Muscle layer of colon (tissue), 2 donors: ENCODE measurements around the gene SUGP1.

Source experiments
- H3K27ac ChIP-seq: one replicate; pipeline ENCODE4 v1.7.0; 2013; ENCODE audit warnings: low read depth, mild to moderate bottlenecking, low read length, moderate library complexity
- H3K27me3 ChIP-seq, 2 donors: one replicate each; pipeline ENCODE4 v1.7.0; 2013; ENCODE audit warnings: low read length in 2 of 2, mild to moderate bottlenecking in 2 of 2; ENCODE audit not compliant: insufficient read depth in 2 of 2, control insufficient read depth in 1 of 2
- H3K36me3 ChIP-seq: one replicate; pipeline ENCODE4 v1.7.0; 2013; ENCODE audit warnings: mild to moderate bottlenecking, low read length; ENCODE audit not compliant: insufficient read depth
- H3K4me1 ChIP-seq: one replicate; pipeline ENCODE4 v1.7.0; 2013; ENCODE audit warnings: mild to moderate bottlenecking, low read length; ENCODE audit not compliant: insufficient read depth
- H3K4me3 ChIP-seq, 2 donors: one replicate each; pipeline ENCODE4 v1.7.0; 2013; ENCODE audit warnings: low read length in 2 of 2, low read depth in 1 of 2, mild to moderate bottlenecking in 1 of 2, moderate library complexity in 1 of 2
- H3K9ac ChIP-seq: one replicate; pipeline ENCODE4 v1.7.0; 2013; ENCODE audit warnings: low read length
- H3K9me3 ChIP-seq: one replicate; pipeline ENCODE4 v1.7.0; 2013; ENCODE audit warnings: mild to moderate bottlenecking, low read length
- donor health status: abdominal sarcoma.
- donor health status: Adenocarcinoma of cecum.

Gene SUGP1

DNA sequence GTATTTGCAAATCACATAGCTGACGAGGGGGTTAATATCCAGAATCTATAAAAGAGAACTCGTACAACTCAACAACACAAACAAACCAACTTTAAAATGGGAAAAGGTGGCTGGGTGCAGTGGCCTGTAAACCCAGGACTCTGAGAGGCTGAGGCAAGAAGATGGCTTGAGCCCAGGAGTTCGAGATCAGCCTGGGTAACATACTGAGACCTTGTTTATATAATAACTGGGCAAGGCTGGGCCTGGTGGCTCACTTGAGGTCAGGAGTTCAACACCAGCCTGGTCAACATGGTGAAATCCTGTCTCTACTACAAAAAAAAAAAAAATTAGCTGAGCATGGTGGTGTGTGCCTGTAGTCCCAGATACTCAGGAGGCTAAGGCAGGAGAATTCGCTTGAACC, 25.4 kb downstream of the SUGP1 start:
- peaks cover 11% of the 10 kb centered on the region for H3K36me3 ChIP-seq
- no peaks in the 10 kb centered on the region for H3K27me3 ChIP-seq
- H3K4me3 ChIP-seq: no peak overlapping the region
- H3K27ac ChIP-seq: no peak overlapping the region
- H3K4me1 ChIP-seq: no peaks in the 10 kb centered on the region
- H3K9me3 ChIP-seq: no peaks in the 10 kb centered on the region
- H3K9ac ChIP-seq: no peak overlapping the region

DNA sequence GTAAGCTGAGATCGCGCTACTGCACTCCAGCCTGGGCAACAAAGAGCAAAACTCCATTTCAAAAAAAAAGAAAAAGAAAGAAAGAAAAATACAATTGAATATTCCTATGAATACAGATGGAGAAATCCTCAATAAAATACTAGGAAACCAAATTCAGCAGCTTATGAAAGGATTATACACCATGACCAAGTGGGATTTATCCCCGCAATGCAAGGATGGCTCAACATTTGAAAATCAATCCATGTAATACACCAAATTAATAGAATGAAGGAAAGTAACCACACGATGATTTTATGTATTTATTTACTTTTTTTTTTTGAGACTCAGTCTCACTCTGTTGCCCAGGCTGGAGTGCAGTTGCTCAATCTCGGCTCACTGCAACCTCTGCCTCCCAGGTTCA, 27.7 kb downstream of the SUGP1 start:
- Histone ChIP-seq H3K27me3 (no peaks in the 10 kb centered on the region), H3K36me3 (peaks cover 11% of the 10 kb centered on the region), H3K4me1 (no peaks in the 10 kb centered on the region), H3K9me3 (no peaks in the 10 kb centered on the region), H3K4me3 (no peak overlapping the region), H3K9ac (no peak overlapping the region), H3K27ac (no peak overlapping the region)

DNA sequence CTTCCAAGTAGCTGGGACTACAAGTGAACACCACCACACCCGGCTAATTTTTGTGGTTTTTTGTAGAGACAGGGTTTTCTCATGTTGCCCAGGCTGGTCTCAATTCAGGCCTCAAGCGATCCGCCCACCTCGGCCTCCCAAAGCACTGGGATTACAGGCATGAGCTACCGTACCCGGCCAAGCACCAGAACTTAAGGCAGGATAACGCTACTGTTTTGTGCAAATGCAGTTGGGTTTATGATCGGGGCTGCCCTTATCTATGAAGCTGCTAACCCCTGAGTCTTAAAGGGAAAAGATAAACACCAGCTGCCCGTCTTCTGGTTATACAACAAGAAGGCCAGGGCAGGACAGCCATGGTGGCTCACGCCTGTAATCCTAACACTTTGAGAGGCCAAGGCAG, 34.6 kb downstream of the SUGP1 start:
- no peaks in the 10 kb centered on the region for H3K27me3 ChIP-seq
- H3K27ac ChIP-seq: no peak overlapping the region
- no peaks in the 10 kb centered on the region for H3K4me1 ChIP-seq
- no peak overlapping the region for H3K4me3 ChIP-seq
- no peak overlapping the region for H3K9ac ChIP-seq
- H3K36me3 ChIP-seq: peaks cover 31% of the 10 kb centered on the region
- no peaks in the 10 kb centered on the region for H3K9me3 ChIP-seq

DNA sequence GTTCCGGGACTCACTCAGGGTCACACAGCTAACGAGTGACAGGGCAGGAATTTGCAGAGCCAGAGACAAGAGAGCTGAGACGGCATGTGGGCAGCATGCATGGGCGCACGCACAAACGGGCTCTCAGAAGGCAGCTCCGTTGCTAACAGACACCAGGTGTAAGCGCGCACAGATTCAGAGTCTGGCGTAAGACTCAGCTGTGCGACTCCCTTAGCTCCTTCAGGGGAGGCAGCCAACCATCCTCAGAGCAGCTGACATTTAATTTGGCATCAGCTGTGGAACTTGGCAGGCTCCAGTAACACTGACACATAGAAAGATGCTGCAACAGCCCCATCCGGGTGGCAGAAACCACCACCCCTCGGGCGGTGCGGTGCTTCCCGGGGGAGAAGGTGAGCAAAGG, 39.7 kb downstream of the SUGP1 start:
- no peaks in the 10 kb centered on the region for H3K4me1 ChIP-seq
- no peaks in the 10 kb centered on the region for H3K27me3 ChIP-seq
- no peaks in the 10 kb centered on the region for H3K9me3 ChIP-seq
- H3K27ac ChIP-seq: no peak overlapping the region
- H3K9ac ChIP-seq: no peak overlapping the region
- no peak overlapping the region for H3K4me3 ChIP-seq
- H3K36me3 ChIP-seq: peaks cover 52% of the 10 kb centered on the region

DNA sequence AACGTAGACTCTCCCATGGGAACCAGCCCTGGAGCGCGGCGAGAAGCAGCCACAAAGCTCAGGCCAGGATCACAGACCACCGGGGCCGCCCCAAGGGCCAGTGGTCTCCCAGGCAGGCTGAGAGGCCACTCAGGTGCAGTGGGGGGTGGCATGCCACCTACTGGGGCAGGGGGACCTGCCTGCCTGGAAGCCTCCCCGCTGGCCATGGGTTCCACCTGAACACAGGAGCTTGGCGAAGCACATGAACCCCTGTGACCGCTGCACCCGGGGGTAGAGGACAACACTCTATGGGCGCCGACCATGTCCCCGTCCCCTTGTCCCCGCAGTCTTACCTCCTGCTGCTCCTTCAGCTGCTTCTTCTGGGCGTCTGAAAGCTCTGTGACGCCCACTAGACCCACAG, 40.5 kb downstream of the SUGP1 start:
- peaks cover 51% of the 10 kb centered on the region for H3K36me3 ChIP-seq
- H3K4me3 ChIP-seq: no peak overlapping the region
- H3K4me1 ChIP-seq: no peaks in the 10 kb centered on the region
- no peaks in the 10 kb centered on the region for H3K27me3 ChIP-seq
- no peak overlapping the region for H3K27ac ChIP-seq
- H3K9ac ChIP-seq: no peak overlapping the region
- no peaks in the 10 kb centered on the region for H3K9me3 ChIP-seq

DNA sequence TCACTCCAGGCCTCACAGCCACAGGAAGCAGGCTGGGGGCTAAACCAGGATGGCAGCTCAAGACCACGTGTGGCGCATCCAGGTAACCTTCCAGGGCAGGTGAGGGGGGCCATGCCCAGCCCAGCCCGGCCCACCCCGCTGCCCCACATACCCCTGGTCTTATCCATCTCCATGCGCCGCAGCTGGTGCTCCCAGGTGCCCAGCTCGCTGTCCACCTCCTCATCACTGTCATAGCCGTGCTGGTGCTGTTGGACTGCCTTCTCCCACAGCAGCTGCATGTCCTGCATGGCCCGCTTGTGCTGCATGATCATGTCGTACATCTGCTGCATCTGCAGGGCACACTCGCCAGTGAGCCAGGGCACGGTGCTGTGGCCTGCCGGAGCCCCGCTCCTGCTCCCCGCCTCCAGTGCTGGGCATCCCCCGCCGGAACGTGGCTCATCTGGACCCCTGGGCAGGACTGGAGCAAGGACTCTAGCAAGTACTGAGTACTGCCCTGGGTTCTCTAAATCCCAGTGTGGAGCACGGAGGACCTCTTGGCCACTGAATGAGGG, 41.2 kb downstream of the SUGP1 start:
- no peak overlapping the region for H3K4me3 ChIP-seq
- H3K9ac ChIP-seq: no peak overlapping the region
- H3K27me3 ChIP-seq: no peaks in the 10 kb centered on the region
- H3K27ac ChIP-seq: no peak overlapping the region
- H3K9me3 ChIP-seq: no peaks in the 10 kb centered on the region
- no peaks in the 10 kb centered on the region for H3K4me1 ChIP-seq
- peaks cover 46% of the 10 kb centered on the region for H3K36me3 ChIP-seq

DNA sequence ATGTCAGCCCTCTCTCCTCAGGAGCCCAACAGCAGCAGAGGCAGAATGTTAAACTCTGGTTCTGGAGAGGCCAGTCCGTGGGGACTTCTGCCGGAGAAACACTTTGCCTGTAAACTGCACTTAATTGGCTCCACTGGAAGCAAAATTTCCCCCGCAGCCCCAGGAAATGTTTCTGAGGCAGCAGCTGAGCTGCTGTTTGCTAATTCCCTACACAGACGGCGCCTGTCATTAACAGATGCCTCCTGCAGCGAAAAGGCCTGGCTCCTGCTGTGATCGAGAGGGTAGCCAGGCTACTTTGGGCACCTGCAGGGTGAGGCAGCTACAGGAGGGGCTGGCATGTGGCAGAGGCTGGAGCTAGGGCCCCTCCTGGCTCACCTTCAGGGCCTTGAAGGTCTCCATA, 42.0 kb downstream of the SUGP1 start:
- Histone ChIP-seq H3K27me3 (peaks cover 5 to 7% of the 10 kb centered on the region in 2 donors), H3K36me3 (peaks cover 41% of the 10 kb centered on the region)

DNA sequence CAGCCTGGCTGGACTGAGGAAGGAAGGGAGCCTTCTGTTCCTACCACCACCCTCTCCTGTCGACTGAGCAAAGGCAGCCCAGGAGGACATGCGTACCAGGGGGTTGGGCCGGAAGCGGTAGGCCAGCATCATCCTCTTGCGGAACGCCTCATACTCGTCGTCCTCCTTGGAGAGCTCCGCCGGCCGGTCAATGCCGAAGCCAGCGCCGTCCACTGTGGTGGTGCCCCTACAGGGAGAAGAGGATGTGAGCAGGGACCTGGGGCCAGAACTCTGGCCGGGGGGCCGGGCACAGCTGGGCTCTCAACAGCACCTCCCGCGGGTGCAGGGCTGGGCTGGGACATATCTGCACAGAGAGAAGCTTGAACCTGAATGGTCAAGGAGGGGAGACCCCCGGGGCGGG, 43.5 kb downstream of the SUGP1 start:
- Histone ChIP-seq H3K27ac (no peak overlapping the region), H3K4me3 (no peak overlapping the region), H3K9me3 (no peaks in the 10 kb centered on the region), H3K9ac (no peak overlapping the region), H3K36me3 (peaks cover 39% of the 10 kb centered on the region), H3K4me1 (no peaks in the 10 kb centered on the region), H3K27me3 (peaks cover 5 to 13% of the 10 kb centered on the region in 2 donors)

More for the DNA sequence above, 42.0 kb downstream of the SUGP1 start:
- no peak overlapping the region for H3K27ac ChIP-seq
- no peaks in the 10 kb centered on the region for H3K4me1 ChIP-seq
- no peak overlapping the region for H3K4me3 ChIP-seq
- H3K9me3 ChIP-seq: no peaks in the 10 kb centered on the region
- H3K9ac ChIP-seq: no peak overlapping the region

DNA sequence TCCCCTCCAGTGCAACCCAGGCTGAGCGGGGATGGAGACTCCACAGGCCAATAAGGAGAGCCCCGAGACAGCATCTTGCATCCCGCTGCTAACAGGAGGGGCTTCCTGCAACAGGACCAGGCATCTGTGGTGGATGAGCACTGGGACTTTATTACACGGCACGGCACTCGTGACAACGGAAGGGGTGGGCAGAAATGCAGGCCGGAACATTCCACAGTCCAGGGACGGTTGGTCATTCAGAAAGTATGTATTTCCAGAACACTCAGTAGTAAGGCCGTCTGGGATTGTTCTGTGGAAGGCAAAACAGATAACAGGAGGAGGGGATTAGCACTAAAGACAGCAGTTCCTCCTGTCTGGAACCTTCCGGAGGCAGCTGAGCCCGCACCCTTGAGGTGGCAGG, 43.9 kb downstream of the SUGP1 start:
- Histone ChIP-seq H3K9ac (no peak overlapping the region), H3K9me3 (no peaks in the 10 kb centered on the region), H3K4me1 (no peaks in the 10 kb centered on the region), H3K4me3 (no peak overlapping the region), H3K27me3 (peaks cover 5 to 13% of the 10 kb centered on the region in 2 donors), H3K36me3 (peaks cover 34% of the 10 kb centered on the region), H3K27ac (no peak overlapping the region)

DNA sequence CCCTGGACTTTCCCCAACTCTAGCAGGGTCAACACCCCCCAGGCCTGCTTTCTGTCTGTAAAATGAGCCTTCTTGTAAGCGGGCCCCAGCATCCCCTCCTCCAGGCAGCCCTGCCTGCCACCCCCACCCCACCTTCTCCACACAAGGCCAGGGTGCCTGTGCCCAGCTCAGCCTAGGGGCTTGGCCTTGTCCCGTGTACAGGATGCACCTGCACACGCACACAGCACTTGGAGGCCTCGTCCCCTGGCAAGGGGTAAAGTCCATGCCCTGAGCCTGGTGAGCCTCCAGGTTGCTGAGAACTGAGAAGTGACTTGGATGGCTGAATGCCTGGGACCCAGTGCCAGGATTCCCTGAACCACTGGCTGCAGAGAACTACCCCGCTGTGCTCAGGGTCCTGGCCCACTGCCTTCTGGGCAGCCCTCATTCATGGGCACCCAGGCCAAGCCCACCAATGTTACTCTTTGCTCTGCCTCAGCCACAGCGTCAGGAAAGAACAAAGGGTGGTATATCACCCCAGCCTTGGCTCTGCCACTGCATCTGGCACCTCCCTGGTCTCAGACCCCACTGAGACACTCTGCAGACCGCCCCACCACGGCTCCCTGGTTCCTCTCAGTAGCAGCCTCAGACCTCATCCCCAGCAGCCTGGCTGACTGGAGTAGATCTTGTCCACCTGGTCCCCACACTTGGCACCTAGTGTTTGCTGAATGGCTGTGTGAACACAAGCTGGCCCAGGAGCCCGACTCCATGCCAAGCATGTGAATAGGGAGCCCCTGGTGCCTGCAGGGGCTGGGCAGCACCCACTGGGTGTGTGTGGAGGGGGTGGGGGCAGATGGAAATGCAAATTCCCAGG, 45.4 kb downstream of the SUGP1 start:
- H3K9me3 ChIP-seq: no peaks in the 10 kb centered on the region
- H3K27me3 ChIP-seq: peaks cover 5 to 13% of the 10 kb centered on the region in 2 donors
- H3K9ac ChIP-seq: no peak overlapping the region
- H3K4me3 ChIP-seq: no peak overlapping the region
- H3K36me3 ChIP-seq: peaks cover 30% of the 10 kb centered on the region
- no peaks in the 10 kb centered on the region for H3K4me1 ChIP-seq
- H3K27ac ChIP-seq: no peak overlapping the region

DNA sequence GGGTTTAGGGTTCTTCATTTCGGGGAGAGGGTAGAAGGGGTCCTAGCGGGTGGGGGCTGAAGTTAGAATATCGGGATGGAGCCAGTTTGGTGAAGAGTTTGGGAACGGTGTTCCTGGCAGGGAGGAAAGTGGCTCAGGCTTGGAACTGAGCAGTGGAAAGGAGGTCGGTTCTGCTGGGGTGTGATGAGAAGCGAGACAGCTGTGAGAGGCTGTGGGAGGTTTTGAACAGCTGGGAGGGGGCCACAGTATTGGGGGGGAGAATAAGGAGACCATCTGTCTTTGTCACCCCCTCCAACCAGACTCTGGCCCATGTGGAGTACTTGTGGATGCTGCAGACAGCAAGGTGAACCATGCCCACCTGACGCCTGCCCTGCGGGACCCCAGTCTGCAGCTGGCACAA, 46.2 kb downstream of the SUGP1 start:
- H3K36me3 ChIP-seq: peaks cover 23% of the 10 kb centered on the region
- H3K27ac ChIP-seq: no peak overlapping the region
- H3K4me1 ChIP-seq: no peaks in the 10 kb centered on the region
- no peak overlapping the region for H3K9ac ChIP-seq
- no peaks in the 10 kb centered on the region for H3K9me3 ChIP-seq
- peaks cover 5 to 13% of the 10 kb centered on the region in 2 donors for H3K27me3 ChIP-seq
- H3K4me3 ChIP-seq: no peak overlapping the region
